HG02678 (cell line): Measurements from ENCODE around the gene TTLL10.
"Not testable (repeated sequence)": the region's sequence is repeated elsewhere in the genome, so short reads cannot be mapped to it uniquely, and the experiment has no call there.

Source experiments
- ATAC-seq: cut with Tn5 transposase; IDR thresholded peaks from one replicate; pipeline ENCODE4 v1.9.1; 2021; ENCODE audit warnings: mild to moderate bottlenecking, moderate library complexity; ENCODE audit not compliant: unreplicated experiment

The TTLL10 gene

DNA sequence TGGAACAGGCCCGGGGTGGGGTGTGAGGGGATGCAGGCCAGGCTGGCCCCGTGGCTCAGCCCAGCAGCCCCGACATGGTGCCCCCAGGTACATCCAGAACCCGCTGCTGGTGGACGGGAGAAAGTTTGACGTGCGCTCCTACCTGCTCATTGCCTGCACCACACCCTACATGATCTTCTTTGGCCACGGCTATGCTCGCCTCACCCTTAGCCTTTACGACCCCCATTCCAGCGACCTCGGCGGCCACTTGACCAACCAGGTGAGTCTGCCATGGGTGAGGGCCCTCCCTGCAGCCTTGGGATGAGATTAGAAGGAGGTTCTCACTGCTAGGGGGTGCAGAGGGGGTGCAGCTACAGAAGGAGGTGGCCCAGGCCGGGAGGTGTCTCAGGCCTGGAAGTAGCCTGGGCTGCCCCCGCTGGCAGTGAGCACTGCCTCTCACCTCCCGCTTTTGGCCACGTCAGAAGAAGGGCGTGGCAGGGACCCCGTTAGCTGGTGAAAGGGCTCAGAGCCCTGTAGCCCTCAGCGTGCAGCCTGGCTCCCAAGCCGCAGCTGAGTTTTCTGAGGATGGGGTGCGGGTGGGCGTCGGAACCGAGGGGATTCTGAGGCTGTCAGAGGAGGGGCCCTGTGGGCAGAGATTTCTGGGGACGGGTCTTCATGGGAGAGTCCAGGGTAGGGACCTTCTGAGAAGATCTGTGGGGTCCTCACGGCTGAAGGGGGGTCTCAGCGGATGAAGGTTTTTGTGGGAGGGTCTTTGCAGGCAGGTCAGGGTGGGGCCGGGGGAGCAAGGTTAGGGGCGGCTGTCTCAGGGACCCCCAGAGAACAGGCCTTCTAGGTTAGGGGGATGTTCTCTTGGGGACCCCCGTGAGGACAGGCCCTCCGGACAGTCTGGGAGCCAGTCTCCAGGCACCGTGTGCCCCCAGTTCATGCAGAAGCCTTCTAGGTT, 10.4 kb downstream of the TTLL10 start:
- no peak for ATAC-seq

DNA sequence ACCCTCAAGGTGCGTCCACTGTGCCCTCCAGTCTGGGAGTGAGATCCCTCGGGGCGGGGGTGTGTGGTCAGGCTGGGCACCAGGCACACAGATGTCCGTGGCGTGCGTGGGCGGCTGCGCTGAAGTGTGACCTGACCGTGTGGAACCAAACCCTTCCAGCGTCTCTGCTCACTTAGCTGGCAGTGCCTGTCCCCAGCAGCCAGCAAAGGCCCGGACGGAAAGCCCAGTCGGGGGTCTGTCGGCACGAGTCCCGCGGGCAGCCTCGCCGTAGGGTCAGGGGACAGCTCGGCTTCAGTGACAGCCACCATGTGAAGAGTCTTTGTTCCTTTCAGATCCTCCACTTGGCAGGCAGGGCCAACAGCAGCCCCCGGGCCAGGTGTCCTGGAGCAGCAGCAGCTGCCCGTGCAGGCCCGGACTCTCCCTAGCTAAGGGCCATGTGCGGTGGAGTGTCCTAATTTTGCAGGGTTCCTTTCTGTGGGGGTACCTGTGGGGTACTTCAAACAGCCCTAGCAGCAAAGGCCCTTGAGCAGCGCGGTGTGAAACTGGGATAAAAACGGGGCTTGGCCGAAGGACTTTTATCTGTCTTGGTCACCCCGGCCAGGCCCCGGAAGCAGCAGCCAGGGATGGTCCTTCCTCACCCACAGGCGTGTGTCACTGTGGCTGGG, 11.6 kb downstream of the TTLL10 start:
- no peak for ATAC-seq

DNA sequence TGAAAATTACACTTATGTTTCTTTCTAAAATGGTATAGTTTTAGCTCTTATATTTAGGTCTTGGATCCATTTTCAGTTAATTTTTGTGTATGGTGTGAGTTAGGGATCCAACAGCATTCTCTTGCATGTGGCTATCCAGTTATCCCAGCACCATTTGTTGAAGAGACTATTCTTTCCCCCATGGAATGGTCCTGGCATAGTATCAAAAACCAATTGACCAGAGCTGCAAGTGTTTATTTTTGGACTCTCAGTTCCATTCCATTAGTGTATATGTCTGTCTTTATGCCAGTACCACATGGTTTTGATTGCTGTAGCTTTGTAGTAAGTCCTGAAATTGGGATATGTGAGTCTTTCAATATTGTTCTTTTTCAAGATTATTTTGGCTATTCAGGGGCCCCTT, 14.3 kb downstream of the TTLL10 start:
- no peak for ATAC-seq

DNA sequence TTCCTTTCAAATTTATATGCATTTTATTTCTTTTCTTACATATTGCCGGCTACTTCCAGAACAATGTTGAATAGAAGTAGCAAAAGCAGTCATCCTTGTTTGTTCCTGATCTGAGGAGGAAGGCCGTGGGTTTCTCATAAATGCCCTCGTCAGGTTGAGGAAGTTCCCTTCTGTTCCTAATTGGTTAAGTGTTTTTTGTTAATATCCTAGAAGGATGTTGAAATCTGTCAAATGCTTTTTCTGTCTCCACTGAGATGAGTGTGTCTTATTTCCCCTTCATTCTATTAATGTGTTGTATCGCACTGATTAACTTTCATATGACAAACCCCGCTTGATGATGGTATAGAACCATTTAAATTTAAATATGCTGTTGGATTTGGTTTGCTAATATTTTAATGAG, 15.4 kb downstream of the TTLL10 start:
- ATAC-seq, result no peak

DNA sequence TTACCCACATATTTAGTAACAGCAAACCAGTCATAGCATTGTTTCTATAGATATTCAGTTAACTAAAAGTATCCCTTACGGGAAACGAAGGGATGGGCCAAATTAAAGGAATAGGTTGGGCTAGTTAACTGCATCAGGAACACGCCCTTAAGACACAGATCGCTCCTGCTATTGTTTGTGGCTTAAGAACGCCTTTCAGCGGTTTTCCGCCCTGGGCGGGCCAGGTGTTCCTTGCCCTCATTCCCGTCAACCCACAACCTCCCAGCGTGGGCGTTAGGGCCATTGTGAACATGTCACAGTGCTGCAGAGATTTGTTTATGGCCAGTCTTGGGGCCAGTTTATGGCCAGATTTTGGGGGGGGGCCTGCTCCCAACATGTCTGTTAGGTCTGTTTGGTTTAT, 18.1 kb downstream of the TTLL10 start:
- no peak for ATAC-seq

DNA sequence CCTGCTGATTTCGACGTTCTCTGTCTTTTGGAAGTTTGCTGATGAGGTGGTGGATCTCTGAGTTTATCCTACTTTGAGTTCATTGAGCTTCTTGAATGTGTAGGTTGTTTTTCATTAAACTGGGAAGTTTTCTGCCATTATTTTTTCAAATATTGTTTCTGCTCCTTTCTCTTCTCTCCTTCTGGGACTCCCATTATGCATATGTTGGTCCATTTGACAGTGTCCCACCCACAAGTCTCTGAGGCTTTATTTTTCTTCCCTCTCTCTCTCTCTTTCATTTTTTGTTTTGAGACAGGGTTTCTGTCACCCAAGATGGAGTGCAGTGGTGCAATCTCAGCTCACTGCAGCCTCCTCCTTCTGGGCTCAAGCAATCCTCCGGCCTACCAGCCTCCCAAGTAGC, 21.0 kb downstream of the TTLL10 start:
- ATAC-seq, result no peak

DNA sequence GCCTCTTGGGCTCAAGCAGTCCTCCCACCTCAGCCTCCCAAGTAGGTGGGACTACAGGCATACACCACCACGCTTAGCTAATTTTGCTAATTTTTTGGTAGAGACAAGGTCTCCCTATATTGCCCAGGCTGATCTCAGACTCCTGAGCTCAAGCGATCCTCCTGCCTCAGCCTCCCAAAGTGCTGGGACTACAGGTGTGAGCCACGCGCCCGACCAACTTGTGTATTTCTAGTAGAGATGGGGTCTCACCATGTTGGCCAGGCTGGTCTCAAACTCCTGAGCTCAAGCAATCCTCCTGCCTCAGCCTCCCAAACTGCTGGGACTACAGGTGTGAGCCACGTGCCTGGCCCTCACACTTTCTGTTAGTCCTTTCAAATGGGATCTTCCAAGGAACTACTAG, 22.0 kb downstream of the TTLL10 start:
- not testable (repeated sequence) for ATAC-seq

DNA sequence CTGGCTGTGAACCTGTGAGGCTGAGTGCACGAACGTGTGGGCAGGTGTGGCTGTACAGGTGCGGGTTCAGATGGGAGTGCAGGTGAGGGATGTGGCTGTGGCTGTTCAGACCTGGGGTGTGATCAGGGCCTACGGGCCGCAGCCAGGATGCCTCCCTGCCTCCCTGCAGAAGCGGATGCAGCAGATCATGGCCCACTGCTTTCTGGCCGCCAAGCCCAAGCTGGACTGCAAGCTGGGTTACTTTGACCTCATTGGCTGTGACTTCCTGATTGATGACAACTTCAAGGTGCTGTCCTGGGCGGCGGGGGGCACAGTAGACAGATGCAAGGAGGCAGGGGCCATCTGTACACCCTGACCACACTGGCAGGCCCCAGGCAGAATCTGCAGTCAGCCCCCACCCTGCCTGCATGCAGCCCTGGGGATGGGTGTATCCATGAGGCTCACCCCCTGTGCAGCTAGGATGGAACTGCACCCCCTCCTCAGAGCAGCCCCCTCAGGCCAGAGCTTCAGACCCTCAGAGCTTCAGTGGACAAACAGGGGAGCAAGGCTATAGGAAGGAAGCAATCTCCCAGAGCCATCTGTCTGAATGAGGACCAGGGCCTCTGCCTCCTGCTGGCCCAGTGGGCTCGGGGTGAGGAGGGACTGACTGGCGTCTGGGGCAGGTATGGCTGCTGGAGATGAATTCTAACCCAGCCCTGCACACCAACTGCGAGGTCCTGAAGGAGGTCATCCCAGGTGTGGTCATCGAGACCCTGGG, 22.9 kb downstream of the TTLL10 start:
- ATAC-seq, result no peak

DNA sequence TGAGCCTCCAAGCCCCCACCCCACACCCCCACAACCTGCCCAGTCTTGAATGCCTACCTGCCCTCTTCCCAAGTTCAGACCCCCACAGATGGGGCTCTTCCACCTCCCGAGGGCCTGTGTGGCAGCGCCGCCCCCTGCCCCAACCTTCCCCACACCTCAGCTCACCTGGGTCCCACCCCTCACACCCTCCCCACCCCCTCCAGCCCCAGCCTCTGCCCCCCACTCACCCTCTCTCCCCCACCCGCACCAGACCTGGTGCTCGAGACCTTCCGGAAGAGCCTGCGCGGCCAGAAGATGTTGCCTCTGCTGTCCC, 23.5 kb downstream of the TTLL10 start:
- ATAC-seq, result no peak

DNA sequence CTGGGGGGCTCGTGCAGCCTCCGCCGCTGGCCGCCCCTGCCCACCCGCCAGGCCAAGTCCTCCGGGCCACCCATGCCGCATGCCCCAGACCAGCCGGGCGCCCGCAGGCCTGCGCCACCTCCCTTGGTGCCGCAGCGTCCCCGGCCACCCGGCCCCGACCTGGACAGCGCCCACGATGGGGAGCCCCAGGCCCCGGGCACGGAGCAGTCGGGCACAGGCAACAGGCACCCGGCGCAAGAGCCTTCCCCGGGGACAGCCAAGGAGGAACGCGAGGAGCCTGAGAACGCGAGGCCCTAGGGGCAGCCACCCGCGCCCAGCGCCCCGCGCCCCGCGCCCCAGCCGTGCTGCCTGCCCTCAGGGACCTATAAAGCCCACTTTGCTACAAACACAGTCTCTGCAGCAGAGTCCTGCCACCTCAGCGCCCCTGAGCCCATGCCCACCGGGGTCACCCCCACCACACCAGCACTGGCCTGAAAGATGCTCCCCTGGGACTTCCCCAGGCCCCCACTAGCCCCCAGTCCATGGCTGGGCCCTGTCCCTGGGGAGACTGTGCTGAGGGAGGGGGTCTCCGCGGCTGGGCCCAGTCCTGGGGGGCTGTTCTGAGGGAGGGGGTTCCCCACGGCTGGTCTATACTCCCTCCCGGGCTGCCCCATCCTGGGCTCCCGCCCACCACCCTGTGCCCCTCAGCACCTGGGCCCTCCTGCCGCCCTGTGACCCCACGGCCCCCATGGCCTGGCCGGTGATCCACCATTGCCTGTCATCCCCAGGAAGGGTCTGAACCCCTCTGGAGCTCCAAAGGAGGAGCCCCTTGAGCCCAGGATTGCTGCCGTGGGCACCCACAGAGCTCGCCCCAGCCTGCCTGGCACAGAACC, 24.1 kb downstream of the TTLL10 start:
- ATAC-seq, result no peak

DNA sequence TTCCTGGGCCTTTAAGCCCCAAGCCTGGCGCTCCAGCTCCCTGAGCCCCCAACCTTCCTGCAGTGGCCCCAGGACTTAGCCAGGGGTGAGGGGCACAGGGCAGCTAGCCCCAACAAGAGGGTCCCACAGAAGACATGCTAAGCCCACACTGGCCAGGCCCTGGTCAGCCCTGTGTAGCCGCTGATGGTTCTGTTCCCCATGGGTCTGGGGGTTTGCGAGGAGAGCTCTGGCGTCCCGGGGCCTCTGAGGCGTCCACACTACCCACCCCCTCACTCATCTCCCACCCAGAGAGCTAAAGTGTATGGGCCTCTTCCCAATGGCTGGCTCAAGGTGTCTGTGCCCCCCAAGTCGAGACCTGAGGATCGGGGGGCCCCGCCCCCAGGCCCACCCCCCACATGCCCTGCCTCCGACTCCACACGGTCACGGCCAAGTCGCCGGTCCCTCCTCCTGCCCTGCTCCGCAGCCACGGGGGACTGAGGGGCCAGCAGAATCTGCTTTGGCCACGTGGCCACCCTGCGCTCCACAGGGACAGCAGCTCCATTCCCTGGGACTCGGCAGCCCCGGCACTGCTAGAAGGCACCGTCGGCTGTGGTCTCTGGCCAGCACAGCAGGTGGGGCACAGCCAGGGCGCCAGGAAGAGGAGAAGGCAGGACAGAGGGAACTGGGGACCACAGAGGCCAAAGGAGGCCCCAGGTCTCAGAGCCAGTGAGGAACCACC, 24.9 kb downstream of the TTLL10 start:
- no peak for ATAC-seq

DNA sequence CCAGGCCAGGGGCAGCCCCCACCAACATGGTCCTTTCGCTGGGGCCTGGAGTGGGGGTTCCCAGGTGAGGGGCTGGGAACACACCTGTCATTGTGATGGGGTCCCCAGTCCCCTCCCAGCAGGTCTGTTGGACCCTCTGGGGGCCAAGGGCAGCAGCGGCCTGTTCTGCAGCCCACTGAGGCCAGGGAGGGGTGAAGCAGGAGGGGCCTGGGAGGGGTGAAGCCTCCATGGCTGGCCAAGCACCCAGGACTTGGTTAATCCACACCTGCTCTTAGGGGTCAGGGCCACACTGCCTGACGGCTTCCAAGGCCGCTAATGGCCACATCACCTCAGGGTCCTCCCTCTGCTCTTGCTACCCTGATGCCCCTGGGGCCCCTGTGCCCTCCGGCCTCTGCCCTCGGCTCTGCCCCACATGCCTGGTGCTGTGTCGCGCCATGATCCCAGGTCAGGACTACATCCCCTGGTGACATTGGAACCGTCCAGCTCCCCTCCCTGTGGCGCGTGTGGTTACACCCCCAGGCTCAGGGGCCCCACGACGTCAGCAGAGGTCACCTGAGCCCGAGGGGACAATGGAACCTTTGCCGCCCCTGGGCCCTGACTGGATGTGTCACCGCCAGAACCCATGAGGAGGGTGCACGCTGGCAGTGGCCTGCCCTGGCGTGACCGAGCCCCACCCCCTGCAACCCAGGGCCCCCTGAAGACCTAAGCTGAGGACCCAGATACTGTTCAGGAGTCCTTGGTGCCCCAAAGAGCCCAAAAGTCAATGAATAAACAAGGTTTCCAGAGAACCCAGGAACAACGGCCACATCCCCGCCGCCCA, 25.7 kb downstream of the TTLL10 start:
- ATAC-seq, result no peak

DNA sequence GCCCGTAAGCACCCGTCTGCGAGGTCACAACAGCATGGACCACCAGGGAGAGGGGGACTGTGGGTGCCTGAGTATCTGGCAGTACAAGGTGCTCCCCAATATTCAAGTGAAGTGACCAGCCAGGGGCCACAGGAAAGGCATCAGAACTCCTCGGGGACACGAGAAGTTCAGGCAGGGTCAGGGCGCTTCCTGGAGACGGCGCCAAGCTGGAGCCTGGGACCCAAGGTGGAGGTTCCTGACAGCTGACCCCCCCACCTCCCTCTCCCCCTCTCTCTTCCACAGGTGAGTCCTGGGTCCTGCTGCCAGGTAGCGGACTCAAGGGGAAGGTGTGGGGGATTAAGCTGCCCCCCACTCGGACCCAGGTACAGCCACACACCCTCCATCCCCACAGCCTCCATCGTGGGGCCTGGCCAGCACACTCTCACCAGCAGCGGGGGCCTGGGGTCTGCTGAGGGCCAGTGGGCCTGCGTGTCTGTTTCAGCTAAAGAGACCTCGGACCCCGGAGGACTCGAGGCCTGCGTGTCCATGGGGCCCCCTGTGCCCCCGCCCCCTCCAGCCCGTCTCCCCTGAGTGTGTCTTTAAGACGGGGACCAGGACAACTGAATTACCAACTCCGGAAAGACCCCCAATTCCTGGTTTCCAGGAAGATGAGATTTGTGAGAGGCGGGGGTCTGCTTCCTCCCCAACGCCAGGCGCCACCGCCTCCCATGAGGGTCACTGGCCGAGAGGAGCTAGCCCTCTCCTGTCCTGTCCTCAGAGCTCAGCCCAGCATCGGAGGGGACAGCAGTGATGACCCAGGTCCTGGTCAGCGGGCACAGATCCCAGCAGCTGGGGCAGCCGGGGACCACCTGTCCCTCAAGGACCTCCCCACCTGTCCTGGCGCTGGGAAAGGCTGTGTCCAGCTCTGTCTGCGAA, 26.5 kb downstream of the TTLL10 start:
- ATAC-seq, result no peak

DNA sequence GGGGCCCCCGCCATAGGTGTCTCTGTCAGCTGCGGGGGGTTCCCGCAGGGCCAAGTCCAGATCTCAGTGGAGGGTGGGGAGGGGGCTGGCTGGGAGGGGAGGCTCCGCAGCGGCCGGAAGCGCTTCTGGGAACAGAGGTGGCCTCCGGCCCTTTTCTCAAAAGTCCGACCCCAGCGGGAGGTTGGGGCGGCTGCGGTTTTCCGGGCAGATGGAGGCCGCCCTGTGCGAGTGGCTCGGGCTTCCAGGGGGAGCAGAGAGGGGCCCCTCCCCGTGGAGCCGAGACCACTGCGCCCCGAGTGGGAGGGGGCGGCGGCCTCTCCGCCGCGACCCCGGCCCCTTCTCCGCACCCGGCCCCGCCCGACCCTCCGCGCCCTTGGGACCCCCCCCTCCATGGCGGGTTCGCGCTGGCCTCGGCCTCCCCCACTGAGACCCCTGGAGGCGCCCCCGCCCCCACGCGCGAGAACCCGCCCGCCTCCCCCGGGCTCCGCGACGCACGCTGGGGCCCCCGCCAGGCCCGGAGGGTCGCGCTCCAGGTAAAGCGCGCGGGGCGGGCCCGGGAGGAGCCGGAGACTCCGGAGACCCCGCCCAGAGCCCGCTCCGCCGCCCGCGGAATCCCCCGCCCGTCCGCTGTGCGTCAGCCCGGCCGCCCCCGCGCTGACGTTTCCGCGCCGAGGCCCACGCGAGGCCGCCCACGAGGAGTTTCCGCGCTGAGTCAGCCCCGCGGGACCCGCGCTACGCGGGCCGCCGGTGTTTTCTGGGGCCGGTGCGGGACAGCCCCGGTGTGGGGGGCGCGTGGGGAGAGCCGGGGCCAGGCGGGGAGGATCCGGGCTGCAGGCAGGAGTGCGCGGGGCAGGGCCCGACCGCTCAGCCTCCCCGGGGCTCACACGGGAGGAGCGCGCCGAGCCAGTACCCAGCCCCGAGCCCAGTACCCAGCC, 27.5 kb downstream of the TTLL10 start:
- peak; percentile 43 for ATAC-seq

DNA sequence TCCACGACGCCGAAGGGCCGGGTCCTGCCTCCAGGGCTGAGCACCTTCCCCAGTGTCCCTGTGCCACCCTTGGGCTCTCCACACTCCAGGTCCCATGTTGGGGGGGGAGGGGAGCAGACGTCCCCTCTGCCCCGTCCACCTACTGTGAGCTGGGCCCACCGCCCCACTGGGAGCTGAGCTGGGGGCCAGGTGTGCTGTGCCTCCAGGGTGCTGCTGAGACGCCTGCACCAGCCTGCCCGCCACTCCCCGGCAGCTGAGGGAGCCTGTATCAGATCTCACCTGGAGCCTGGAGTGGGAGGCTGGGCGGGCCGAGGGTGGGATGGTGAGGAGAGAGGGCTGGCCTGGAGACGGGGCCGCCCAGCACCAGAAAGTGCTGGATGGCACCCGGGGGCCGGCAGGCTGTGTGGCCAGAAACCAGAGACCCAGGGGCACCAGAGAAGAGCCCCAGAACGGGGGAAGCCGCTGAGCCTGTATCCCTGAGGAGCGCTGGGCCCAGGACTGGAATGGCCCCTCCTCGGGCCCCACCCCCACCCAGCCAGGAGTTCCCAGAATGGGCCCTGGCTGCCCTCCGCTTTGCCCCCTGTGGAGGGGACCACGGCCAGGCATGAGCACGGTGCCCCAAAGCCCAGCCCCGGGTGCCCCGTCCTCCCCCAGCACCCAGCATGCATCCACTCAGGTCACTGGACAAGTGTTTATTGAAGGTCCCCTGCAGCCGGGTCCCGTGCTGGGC, 29.3 kb downstream of the TTLL10 start:
- ATAC-seq, result no peak
